K562 (cell line): ENCODE measurements around the gene SLAMF7. TPM values are rescaled to one million over a fixed set of nuclear protein-coding genes. Genes with fewer than 3 reads are reported as not detected.

Experiments used
- ATAC-seq: fragments of 200-7000 bp; cut with Tn5 transposase; 3 replicates; pipeline ENCODE4 v1.9.1; 2020; ENCODE audit warnings: moderate library complexity
- BruUV-seq: library from RNA; stranded (reverse); fragments of 400-500 nt; replicated peaks from 2 replicates; lab custom pipeline; 2021; lab: Mats Ljungman, UMichigan
- CTCF ChIA-PET: fragments of 300-600 bp; formaldehyde crosslinking; extraction: SDS; loops from one replicate; lab custom pipeline; 2021; ENCODE audit warnings: low intra/inter-chr PET ratio; lab: Yijun Ruan, JAX
- POLR2A ChIA-PET: fragments of 300-600, 350-650 bp; sonication (Branson Sonifier 250); formaldehyde crosslinking; extraction: SDS; loops from one replicate; lab custom pipeline; 2021; ENCODE audit warnings: antibody characterized with exemption, inconsistent platforms; lab: Yijun Ruan, JAX
- DNase-seq, 4 experiments: peaks; one replicate each; pipeline versions ENCODE4 v3.0.0 to v3.0.0-alpha.2; 2011 to 2018; ENCODE audit warnings: low spot score in 3 of 4, mixed read lengths in 3 of 4; ENCODE audit errors: extremely low read depth in 1 of 4
- FAIRE-seq: peaks from 2 replicates; lab custom pipeline; 2011; peaks lifted over from hg19 to GRCh38; lab: Jason Lieb, UNC
- H2AFZ ChIP-seq: 2 replicates; pipeline ENCODE4 v1.6.0; 2011; ENCODE audit warnings: low read depth, low read length, control low read depth, inconsistent platforms
- H3K27ac ChIP-seq: fragments of 200-600 bp; 3 replicates; pipeline ENCODE4 v1.8.0; 2011; ENCODE audit warnings: low read depth, mild to moderate bottlenecking, control low read depth, inconsistent platforms, low read length, moderate library complexity, mixed read lengths; ENCODE audit errors: extremely low read depth
- H3K27me3 ChIP-seq, 2 experiments: fragments of 300-600 bp in 1 of 2; 2 replicates in 1 of 2; 3 replicates in 1 of 2; pipeline versions ENCODE4 v1.6.0 to v1.8.0; 2011; ENCODE audit warnings: inconsistent platforms in 2 of 2, low read length in 2 of 2, mild to moderate bottlenecking in 1 of 2, mixed read lengths in 1 of 2, moderate library complexity in 1 of 2; ENCODE audit not compliant: control insufficient read depth in 2 of 2, insufficient read depth in 2 of 2
- H3K36me3 ChIP-seq: fragments of 300-600 bp; 3 replicates; pipeline ENCODE4 v1.8.0; 2011; ENCODE audit warnings: mild to moderate bottlenecking, low read length, inconsistent platforms; ENCODE audit not compliant: control insufficient read depth, insufficient read depth
- H3K4me1 ChIP-seq, 2 experiments: fragments of 200-600 bp in 1 of 2; replicated peaks in 1 of 2; 2 replicates in 1 of 2; 3 replicates in 1 of 2; pipeline versions ENCODE4 v1.5.1 to v1.8.0; 2011; ENCODE audit warnings: inconsistent platforms in 2 of 2, low read length in 2 of 2, mild to moderate bottlenecking in 1 of 2, mixed read lengths in 1 of 2, moderate library complexity in 1 of 2; ENCODE audit not compliant: control insufficient read depth in 2 of 2, insufficient read depth in 2 of 2
- H3K4me2 ChIP-seq: 2 replicates; pipeline ENCODE4 v1.6.1; 2011; ENCODE audit warnings: low read length, control low read depth, inconsistent platforms, mixed read lengths; ENCODE audit not compliant: insufficient read depth
- H3K4me3 ChIP-seq: fragments of 200-600 bp; sonication (generic), shearing (Covaris generic); 2 replicates; pipeline ENCODE4 v1.5.1; 2016; ENCODE audit warnings: control low read depth, inconsistent platforms
- H3K79me2 ChIP-seq: fragments of 200-600 bp; 3 replicates; pipeline ENCODE4 v1.8.0; 2011; ENCODE audit warnings: low read length, inconsistent platforms; ENCODE audit not compliant: control insufficient read depth, insufficient read depth
- H3K9ac ChIP-seq, 2 experiments: 2 replicates each; pipeline versions ENCODE4 v1.6.0 to v1.6.1; 2011; ENCODE audit warnings: low read depth in 2 of 2, low read length in 2 of 2, control low read depth in 1 of 2, inconsistent platforms in 1 of 2, mild to moderate bottlenecking in 1 of 2, mixed read lengths in 1 of 2; ENCODE audit not compliant: insufficient read depth in 1 of 2
- H3K9me1 ChIP-seq: one replicate; pipeline ENCODE4 v1.6.0; 2011; ENCODE audit warnings: inconsistent platforms, mild to moderate bottlenecking, low read length, moderate library complexity; ENCODE audit not compliant: control insufficient read depth, insufficient read depth
- H3K9me3 ChIP-seq: replicated peaks from 2 replicates; pipeline ENCODE4 v1.5.1; 2011; ENCODE audit warnings: low read depth, low read length, inconsistent platforms; ENCODE audit not compliant: control insufficient read depth, insufficient read depth
- H4K20me1 ChIP-seq: replicated peaks from 2 replicates; pipeline ENCODE4 v1.6.1; 2011; ENCODE audit warnings: low read length, inconsistent platforms, mixed read lengths; ENCODE audit not compliant: control insufficient read depth, insufficient read depth
- MXI1 ChIP-seq: IDR thresholded peaks from 2 replicates; pipeline ENCODE4 v1.6.1; 2011; ENCODE audit warnings: low read depth, mild to moderate bottlenecking, improper control_type of control experiment, low read length
- POLR2G ChIP-seq: fragments of 200-400 bp; formaldehyde crosslinking; IDR thresholded peaks from 2 replicates; pipeline ENCODE4 v1.6.1; 2017; ENCODE audit warnings: low read depth, mild to moderate bottlenecking, antibody characterized with exemption, low read length, moderate library complexity
- POU5F1 ChIP-seq: fragments of 150-350 bp; IDR thresholded peaks from 2 replicates; pipeline ENCODE4 v1.6.1; 2014; ENCODE audit warnings: borderline replicate concordance, low read length, low read depth, mild to moderate bottlenecking; ENCODE audit not compliant: partially characterized antibody
- SIRT6 ChIP-seq: IDR thresholded peaks from one replicate; pipeline ENCODE4 v1.6.1; 2012; ENCODE audit warnings: low read depth, mild to moderate bottlenecking, control low read depth, inconsistent platforms, low read length, moderate library complexity
- STAT5A ChIP-seq: IDR thresholded peaks from 2 replicates; pipeline ENCODE4 v1.6.1; 2012; ENCODE audit warnings: low read length, inconsistent platforms, borderline replicate concordance
- ZNF12 ChIP-seq: sonication (generic); formaldehyde crosslinking; IDR thresholded peaks from 2 replicates; pipeline ENCODE4 v1.4.0; 2020; ENCODE audit warnings: mild to moderate bottlenecking, missing genetic modification reagents
- ZNF184 ChIP-seq: sonication (generic); formaldehyde crosslinking; IDR thresholded peaks from 2 replicates; pipeline ENCODE4 v1.5.0; 2020; ENCODE audit warnings: missing genetic modification reagents
- WGBS: fragments of 100-300 bp; shearing (Covaris generic); methylation state at CpG from one replicate; pipeline ENCODE4 v1.1.6; 2016; ENCODE audit warnings: low coverage, mixed read lengths; ENCODE audit not compliant: insufficient coverage; ENCODE audit errors: missing lambda C conversion rate; 5-methylcytosine and 5-hydroxymethylcytosine counted together
- in situ Hi-C: fragments of 300-500 bp; cut with MboI; formaldehyde crosslinking; loops from 4 replicates; pipeline ENCODE4 v1.15.0; 2018; ENCODE audit warnings: inconsistent platforms, mixed read lengths
- intact Hi-C: fragments of 100-400 bp; cut with micrococcal nuclease; formaldehyde crosslinking; loops from 2 replicates; pipeline ENCODE4 v1.14.2; 2022
- polyA plus RNA-seq, 8 experiments: library from polyadenylated mRNA; depleted of rRNA in 4 of 8; stranded (reverse) in 5 of 8; unstranded in 3 of 8; fragments of >200 nt; fragmentation: Nextera tagmentation in 2 of 8; fragmentation: Illumina TruSeq in 1 of 8; extraction: Ambion mirVana in 2 of 8; extraction: Trizol in 1 of 8; gene quantifications; 2 replicates each; pipeline versions ENCODE4 v1.2.1 to v1.2.3, GENCODE V29; 2011 to 2014; ENCODE audit warnings: inconsistent platforms in 1 of 8, missing spikeins in 1 of 8
- total RNA-seq, 7 experiments: library from RNA; depleted of rRNA in 6 of 7; stranded (reverse); fragments of >200 nt in 6 of 7; fragmentation: Illumina TruSeq in 2 of 7; extraction: Trizol in 2 of 7; gene quantifications; 2 replicates each; pipeline versions ENCODE4 v1.2.1 to v1.2.3, GENCODE V29; 2011 to 2021; ENCODE audit warnings: low replicate concordance in 1 of 7
- TF ChIP-seq, protein P1 (sequence below): conservative IDR thresholded peaks from 2 replicates; pipeline ENCODE4 v1.6.1; 2011; ENCODE audit warnings: low read depth, mild to moderate bottlenecking, low read length; ENCODE audit not compliant: control insufficient read depth

Gene SLAMF7
- total and polyA plus RNA-seq, 9 of the 15 experiments (the other 6 are each of a cell fraction or from before 2014, with no cell fraction given), result 0.11 to 1.2 (median 0.22) TPM; not detected in 2

DNA sequence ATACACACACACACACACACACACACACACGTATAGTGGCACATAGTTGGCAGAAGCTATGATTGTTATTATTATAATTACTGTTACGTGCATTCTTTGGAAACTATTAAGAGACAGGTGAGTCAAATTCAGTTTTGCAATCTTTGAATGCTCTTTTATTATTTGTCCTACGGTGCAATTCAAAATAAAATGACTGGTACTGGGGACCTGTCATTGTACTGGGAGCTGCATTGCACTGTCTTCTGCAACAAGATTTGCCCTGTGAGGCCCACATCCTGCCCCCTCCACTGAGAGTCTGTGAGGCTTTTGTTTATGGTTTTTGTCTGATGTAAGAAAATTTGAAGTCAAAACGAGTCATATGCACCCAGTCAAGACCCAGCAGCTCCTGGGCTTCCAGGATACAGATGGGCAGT lies 58.8 kb downstream of the SLAMF7 start:
- no peak overlapping the region for H2AFZ ChIP-seq
- peaks cover 0 to 8% of the 10 kb centered on the region in 2 experiments; a peak in 1 of 5 replicates for H3K4me1 ChIP-seq
- no peak for ATAC-seq
- 0% methylated on average over 4 of the region's 4 CpGs for WGBS
- peaks cover 5 to 28% of the 10 kb centered on the region in 2 experiments; a peak in 4 of 5 replicates for H3K27me3 ChIP-seq
- no peak overlapping the region for H3K4me3 ChIP-seq
- ChIA-PET POLR2A (interaction anchor here (0.5 to 1.2 kb wide), 3 partner anchors 16 to 326 kb away, joined by 3 to 4 read pairs (median 3); no protein-coding TSS in a partner anchor), CTCF (no interaction called here)
- DNase-seq, result no peak
- H3K36me3 ChIP-seq, result no peaks in the 10 kb centered on the region
- intact Hi-C loops, result no loop called here
- TF ChIP-seq ZNF12 (CRISPR knock-in tag), result no peak
- no peak for TF ChIP-seq SIRT6
- no peak for TF ChIP-seq STAT5A
- TF ChIP-seq POLR2G, result no peak
- TF ChIP-seq, protein P1, sequence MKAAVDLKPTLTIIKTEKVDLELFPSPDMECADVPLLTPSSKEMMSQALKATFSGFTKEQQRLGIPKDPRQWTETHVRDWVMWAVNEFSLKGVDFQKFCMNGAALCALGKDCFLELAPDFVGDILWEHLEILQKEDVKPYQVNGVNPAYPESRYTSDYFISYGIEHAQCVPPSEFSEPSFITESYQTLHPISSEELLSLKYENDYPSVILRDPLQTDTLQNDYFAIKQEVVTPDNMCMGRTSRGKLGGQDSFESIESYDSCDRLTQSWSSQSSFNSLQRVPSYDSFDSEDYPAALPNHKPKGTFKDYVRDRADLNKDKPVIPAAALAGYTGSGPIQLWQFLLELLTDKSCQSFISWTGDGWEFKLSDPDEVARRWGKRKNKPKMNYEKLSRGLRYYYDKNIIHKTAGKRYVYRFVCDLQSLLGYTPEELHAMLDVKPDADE, result no peak
- no peak for TF ChIP-seq MXI1
- no peak for TF ChIP-seq POU5F1
- no peak for TF ChIP-seq ZNF184 (CRISPR knock-in tag)
- TF ChIP-seq, all 486 proteins: peak for 0
- Histone ChIP-seq H3K9ac (no peak overlapping the region), H3K27ac (no peak overlapping the region), H3K9me1 (no peaks in the 10 kb centered on the region), H3K4me2 (no peak overlapping the region), H3K9me3 (no peaks in the 10 kb centered on the region), H3K79me2 (no peaks in the 10 kb centered on the region), H4K20me1 (no peaks in the 10 kb centered on the region; the same call in 1 of the 2 replicates)
- no peak for FAIRE-seq
- in situ Hi-C loops, result no loop called here
- no TSS peak for BruUV-seq
